HuH-7 (cell line): ENCODE data around the gene MLF2.

Experiments
- DNase-seq: peaks from one replicate; pipeline ENCODE4 v3.0.0; 2011; ENCODE audit warnings: low spot score

MLF2 gene

GRCh38 chr12:6778217-6778573 lies 25.3 kb upstream of the MLF2 start:
- DNase-seq: no peak

GRCh38 chr12:6777386-6777785 lies 24.4 kb upstream of the MLF2 start:
- no peak for DNase-seq

- DNase-seq: no peak
Observed at GRCh38 chr12:6775185-6776174, 22.5 kb upstream of the MLF2 start.

GRCh38 chr12:6774499-6775062 lies 21.6 kb upstream of the MLF2 start:
- DNase-seq: no peak

GRCh38 chr12:6773590-6774351 lies 20.8 kb upstream of the MLF2 start:
- no peak for DNase-seq

GRCh38 chr12:6772726-6773589 lies 20.0 kb upstream of the MLF2 start:
- DNase-seq: no peak

- DNase-seq: no peak
Observed at GRCh38 chr12:6772331-6772695, 19.4 kb upstream of the MLF2 start, which contains the start of gene LAG3. Gene LAG3, plus strand, starts transcription at chr12:6772520. Its CDS starts 333 bp downstream, at chr12:6772853.

GRCh38 chr12:6771509-6772330 lies 18.8 kb upstream of the MLF2 start:
- DNase-seq: no peak

GRCh38 chr12:6771091-6771495 lies 18.2 kb upstream of the MLF2 start:
- no peak for DNase-seq

GRCh38 chr12:6770600-6770999 lies 17.7 kb upstream of the MLF2 start:
- no peak for DNase-seq

- DNase-seq: no peak
Observed at GRCh38 chr12:6770094-6770493, 17.2 kb upstream of the MLF2 start.

- no peak for DNase-seq
Observed at GRCh38 chr12:6769666-6770065, 16.7 kb upstream of the MLF2 start.

GRCh38 chr12:6768990-6769389 lies 16.0 kb upstream of the MLF2 start:
- no peak for DNase-seq

- DNase-seq: no peak
Observed at GRCh38 chr12:6768437-6768914, 15.5 kb upstream of the MLF2 start.

- DNase-seq: no peak
Observed at GRCh38 chr12:6767353-6768319, 14.7 kb upstream of the MLF2 start.

- peak; percentile 67 for DNase-seq
Observed at GRCh38 chr12:6766651-6767349, 13.9 kb upstream of the MLF2 start.

GRCh38 chr12:6765634-6766581 lies 13.0 kb upstream of the MLF2 start, which contains the start of gene PTMS:
Gene PTMS, plus strand, starts transcription at chr12:6766363. Its CDS starts 343 bp downstream, at chr12:6766706.
- peak; percentile 80 for DNase-seq
